NCI-H2196 treated with DMSO at 0.1 percent for 48 hours (cell line): ENCODE data around the gene CMTM3.
"Not testable (repeated sequence)": the region's sequence is repeated elsewhere in the genome, so short reads cannot be mapped to it uniquely, and the experiment has no call there.

ENCODE experiments used
- DNase-seq: peaks from one replicate; lab custom pipeline; 2025; ENCODE audit not compliant: unreplicated experiment; lab: John Stamatoyannopoulos, UW

The CMTM3 gene

GRCh38 chr16:66604376-66605176 lies at the start of gene CMTM3:
Gene CMTM3 (plus strand): TSS chr16:66604704. CDS start chr16:66604806, 102 bp downstream.
- no peak for DNase-seq

- no peak for DNase-seq
Observed at GRCh38 chr16:66560107-66560506, 44.4 kb upstream of the CMTM3 start.

- DNase-seq = no peak
Observed at GRCh38 chr16:66561381-66562080, 43.0 kb upstream of the CMTM3 start.

- no peak for DNase-seq
Observed at GRCh38 chr16:66562409-66562808, 42.1 kb upstream of the CMTM3 start.

GRCh38 chr16:66562986-66563385 lies 41.5 kb upstream of the CMTM3 start:
- DNase-seq = no peak

GRCh38 chr16:66563574-66564334 lies 40.8 kb upstream of the CMTM3 start:
- DNase-seq = no peak

GRCh38 chr16:66566051-66566901 lies 38.2 kb upstream of the CMTM3 start, which contains the start of gene CMTM1:
Gene CMTM1 (plus strand): TSS chr16:66566439. CDS start chr16:66566514, 75 bp downstream.
- no peak for DNase-seq

GRCh38 chr16:66567270-66567669 lies 37.2 kb upstream of the CMTM3 start:
- not testable (repeated sequence) for DNase-seq

- DNase-seq = no peak
Observed at GRCh38 chr16:66568355-66568754, 36.1 kb upstream of the CMTM3 start.

GRCh38 chr16:66569131-66569530 lies 35.4 kb upstream of the CMTM3 start:
- no peak for DNase-seq

GRCh38 chr16:66569827-66570405 lies 34.6 kb upstream of the CMTM3 start:
- DNase-seq = no peak

GRCh38 chr16:66572356-66572755 lies 32.1 kb upstream of the CMTM3 start:
- DNase-seq = no peak

GRCh38 chr16:66574081-66574480 lies 30.4 kb upstream of the CMTM3 start:
- DNase-seq = no peak

- DNase-seq = no peak
Observed at GRCh38 chr16:66574531-66574930, 30.0 kb upstream of the CMTM3 start.

GRCh38 chr16:66575060-66575459 lies 29.4 kb upstream of the CMTM3 start:
- DNase-seq = no peak

- no peak for DNase-seq
Observed at GRCh38 chr16:66576296-66576695, 28.2 kb upstream of the CMTM3 start.

- DNase-seq = no peak
Observed at GRCh38 chr16:66578651-66579531, 25.6 kb upstream of the CMTM3 start, which contains the start of gene CMTM2. Gene CMTM2 (plus strand): TSS chr16:66579463. CDS start chr16:66579608, 145 bp downstream.

- no peak for DNase-seq
Observed at GRCh38 chr16:66580605-66581209, 23.8 kb upstream of the CMTM3 start.
